ENCODE data around the gene ATXN1. TPM values are rescaled to one million over a fixed set of nuclear protein-coding genes. Genes with fewer than 3 reads are reported as not detected.

ATXN1 gene
- total and polyA plus RNA-seq, 2 experiments from 2014 or later: 4.8 to 9.1 TPM

DNA sequence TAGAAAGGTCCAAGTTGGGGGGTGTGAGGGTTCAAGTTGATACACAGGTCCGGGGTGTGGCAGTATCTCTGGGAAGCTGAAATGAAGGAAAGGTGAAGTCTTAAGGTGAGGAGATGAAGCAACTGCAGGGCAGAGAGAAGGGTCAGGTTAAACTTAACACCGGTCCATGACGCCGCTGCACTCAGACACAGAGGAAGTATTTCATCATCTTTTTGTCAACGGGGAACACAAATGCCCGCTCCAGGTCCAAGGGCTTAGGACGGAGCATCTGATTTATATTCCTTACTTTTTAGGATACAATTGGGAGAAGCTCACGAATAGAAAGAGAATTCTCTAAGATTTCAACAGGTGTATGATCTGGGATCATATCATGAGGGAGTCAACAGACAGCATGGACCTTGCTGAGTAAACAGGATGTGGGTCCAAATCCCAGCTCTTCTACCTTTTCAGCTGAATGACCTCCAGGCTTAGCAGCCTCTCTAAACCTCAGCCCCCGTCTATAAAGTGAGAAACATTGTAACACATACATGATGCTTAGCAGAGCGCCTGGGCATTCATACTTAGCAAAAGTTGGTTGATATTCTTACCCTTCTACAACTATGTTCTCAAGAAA is 197.5 kb downstream of the ATXN1 start:
- no peak overlapping the region for H3K27ac Mint-ChIP-seq
- no peaks in the 10 kb centered on the region for H3F3A ChIP-seq (replicated peaks; ENCODE audit: low read depth)
- H3K36me3 Mint-ChIP-seq (ENCODE audit: low read depth): no peaks in the 10 kb centered on the region
- ATAC-seq (no peak), DNase-seq (ENCODE audit: low spot score) (no peak)
- H3K4me1 Mint-ChIP-seq: no peaks in the 10 kb centered on the region; the same call in 2 of the 3 replicates
- no peaks in the 10 kb centered on the region for H3K79me2 ChIP-seq (replicated peaks; ENCODE audit: insufficient read depth)
- H3K36me3 ChIP-seq (ENCODE audit: insufficient read depth): no peaks in the 10 kb centered on the region; the same call in 1 of the 2 replicates
- no peaks in the 10 kb centered on the region for H3K4me1 ChIP-seq (ENCODE audit: insufficient read depth)
- H3K4me3 ChIP-seq: no peak overlapping the region
- no peaks in the 10 kb centered on the region; the same call in 1 of the 2 replicates for H4K20me1 ChIP-seq (replicated peaks; ENCODE audit: insufficient read depth)
- no peak overlapping the region for H3K27ac ChIP-seq (ENCODE audit: low read depth)
- H3K4me2 ChIP-seq: no peak overlapping the region
- no peak overlapping the region for H2AFZ ChIP-seq
- H3K4me3 Mint-ChIP-seq: no peak overlapping the region
- no peaks in the 10 kb centered on the region for H3K9me2 ChIP-seq (ENCODE audit: insufficient read depth)
- no peaks in the 10 kb centered on the region for H3K9me3 Mint-ChIP-seq
- no peaks in the 10 kb centered on the region for H3K27me3 Mint-ChIP-seq (ENCODE audit: insufficient read depth, low read depth, poor library complexity)
- no peaks in the 10 kb centered on the region for H3K27me3 ChIP-seq (ENCODE audit: insufficient read depth)
- TF ChIP-seq POLR2AphosphoS5 (IDR thresholded peaks at IDR 0.05; ENCODE audit: low read depth) (no peak), EZH2 (IDR thresholded peaks at IDR 0.05; ENCODE audit: low read depth, unreplicated experiment) (no peak), NANOG (IDR thresholded peaks at IDR 0.05; ENCODE audit: borderline replicate concordance) (no peak), CREB1 (CRISPR knock-in tag; IDR thresholded peaks at IDR 0.05; ENCODE audit: low read depth) (no peak), ZNF331 (CRISPR knock-in tag; IDR thresholded peaks at IDR 0.05; ENCODE audit: low read depth) (no peak), STAT1 (IDR thresholded peaks at IDR 0.05; ENCODE audit: unreplicated experiment) (no peak), EZH2phosphoT487 (IDR thresholded peaks at IDR 0.05; ENCODE audit: unreplicated experiment) (no peak), JUNB (IDR thresholded peaks at IDR 0.05; ENCODE audit: unreplicated experiment) (no peak), ZNF114 (CRISPR knock-in tag; IDR thresholded peaks at IDR 0.05) (no peak)
- TF ChIP-seq, protein P1, sequence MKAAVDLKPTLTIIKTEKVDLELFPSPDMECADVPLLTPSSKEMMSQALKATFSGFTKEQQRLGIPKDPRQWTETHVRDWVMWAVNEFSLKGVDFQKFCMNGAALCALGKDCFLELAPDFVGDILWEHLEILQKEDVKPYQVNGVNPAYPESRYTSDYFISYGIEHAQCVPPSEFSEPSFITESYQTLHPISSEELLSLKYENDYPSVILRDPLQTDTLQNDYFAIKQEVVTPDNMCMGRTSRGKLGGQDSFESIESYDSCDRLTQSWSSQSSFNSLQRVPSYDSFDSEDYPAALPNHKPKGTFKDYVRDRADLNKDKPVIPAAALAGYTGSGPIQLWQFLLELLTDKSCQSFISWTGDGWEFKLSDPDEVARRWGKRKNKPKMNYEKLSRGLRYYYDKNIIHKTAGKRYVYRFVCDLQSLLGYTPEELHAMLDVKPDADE (IDR thresholded peaks at IDR 0.05): no peak
- TF ChIP-seq, protein P2, sequence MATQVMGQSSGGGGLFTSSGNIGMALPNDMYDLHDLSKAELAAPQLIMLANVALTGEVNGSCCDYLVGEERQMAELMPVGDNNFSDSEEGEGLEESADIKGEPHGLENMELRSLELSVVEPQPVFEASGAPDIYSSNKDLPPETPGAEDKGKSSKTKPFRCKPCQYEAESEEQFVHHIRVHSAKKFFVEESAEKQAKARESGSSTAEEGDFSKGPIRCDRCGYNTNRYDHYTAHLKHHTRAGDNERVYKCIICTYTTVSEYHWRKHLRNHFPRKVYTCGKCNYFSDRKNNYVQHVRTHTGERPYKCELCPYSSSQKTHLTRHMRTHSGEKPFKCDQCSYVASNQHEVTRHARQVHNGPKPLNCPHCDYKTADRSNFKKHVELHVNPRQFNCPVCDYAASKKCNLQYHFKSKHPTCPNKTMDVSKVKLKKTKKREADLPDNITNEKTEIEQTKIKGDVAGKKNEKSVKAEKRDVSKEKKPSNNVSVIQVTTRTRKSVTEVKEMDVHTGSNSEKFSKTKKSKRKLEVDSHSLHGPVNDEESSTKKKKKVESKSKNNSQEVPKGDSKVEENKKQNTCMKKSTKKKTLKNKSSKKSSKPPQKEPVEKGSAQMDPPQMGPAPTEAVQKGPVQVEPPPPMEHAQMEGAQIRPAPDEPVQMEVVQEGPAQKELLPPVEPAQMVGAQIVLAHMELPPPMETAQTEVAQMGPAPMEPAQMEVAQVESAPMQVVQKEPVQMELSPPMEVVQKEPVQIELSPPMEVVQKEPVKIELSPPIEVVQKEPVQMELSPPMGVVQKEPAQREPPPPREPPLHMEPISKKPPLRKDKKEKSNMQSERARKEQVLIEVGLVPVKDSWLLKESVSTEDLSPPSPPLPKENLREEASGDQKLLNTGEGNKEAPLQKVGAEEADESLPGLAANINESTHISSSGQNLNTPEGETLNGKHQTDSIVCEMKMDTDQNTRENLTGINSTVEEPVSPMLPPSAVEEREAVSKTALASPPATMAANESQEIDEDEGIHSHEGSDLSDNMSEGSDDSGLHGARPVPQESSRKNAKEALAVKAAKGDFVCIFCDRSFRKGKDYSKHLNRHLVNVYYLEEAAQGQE (IDR thresholded peaks at IDR 0.05; ENCODE audit: unreplicated experiment): no peak
- TF ChIP-seq, protein P3, sequence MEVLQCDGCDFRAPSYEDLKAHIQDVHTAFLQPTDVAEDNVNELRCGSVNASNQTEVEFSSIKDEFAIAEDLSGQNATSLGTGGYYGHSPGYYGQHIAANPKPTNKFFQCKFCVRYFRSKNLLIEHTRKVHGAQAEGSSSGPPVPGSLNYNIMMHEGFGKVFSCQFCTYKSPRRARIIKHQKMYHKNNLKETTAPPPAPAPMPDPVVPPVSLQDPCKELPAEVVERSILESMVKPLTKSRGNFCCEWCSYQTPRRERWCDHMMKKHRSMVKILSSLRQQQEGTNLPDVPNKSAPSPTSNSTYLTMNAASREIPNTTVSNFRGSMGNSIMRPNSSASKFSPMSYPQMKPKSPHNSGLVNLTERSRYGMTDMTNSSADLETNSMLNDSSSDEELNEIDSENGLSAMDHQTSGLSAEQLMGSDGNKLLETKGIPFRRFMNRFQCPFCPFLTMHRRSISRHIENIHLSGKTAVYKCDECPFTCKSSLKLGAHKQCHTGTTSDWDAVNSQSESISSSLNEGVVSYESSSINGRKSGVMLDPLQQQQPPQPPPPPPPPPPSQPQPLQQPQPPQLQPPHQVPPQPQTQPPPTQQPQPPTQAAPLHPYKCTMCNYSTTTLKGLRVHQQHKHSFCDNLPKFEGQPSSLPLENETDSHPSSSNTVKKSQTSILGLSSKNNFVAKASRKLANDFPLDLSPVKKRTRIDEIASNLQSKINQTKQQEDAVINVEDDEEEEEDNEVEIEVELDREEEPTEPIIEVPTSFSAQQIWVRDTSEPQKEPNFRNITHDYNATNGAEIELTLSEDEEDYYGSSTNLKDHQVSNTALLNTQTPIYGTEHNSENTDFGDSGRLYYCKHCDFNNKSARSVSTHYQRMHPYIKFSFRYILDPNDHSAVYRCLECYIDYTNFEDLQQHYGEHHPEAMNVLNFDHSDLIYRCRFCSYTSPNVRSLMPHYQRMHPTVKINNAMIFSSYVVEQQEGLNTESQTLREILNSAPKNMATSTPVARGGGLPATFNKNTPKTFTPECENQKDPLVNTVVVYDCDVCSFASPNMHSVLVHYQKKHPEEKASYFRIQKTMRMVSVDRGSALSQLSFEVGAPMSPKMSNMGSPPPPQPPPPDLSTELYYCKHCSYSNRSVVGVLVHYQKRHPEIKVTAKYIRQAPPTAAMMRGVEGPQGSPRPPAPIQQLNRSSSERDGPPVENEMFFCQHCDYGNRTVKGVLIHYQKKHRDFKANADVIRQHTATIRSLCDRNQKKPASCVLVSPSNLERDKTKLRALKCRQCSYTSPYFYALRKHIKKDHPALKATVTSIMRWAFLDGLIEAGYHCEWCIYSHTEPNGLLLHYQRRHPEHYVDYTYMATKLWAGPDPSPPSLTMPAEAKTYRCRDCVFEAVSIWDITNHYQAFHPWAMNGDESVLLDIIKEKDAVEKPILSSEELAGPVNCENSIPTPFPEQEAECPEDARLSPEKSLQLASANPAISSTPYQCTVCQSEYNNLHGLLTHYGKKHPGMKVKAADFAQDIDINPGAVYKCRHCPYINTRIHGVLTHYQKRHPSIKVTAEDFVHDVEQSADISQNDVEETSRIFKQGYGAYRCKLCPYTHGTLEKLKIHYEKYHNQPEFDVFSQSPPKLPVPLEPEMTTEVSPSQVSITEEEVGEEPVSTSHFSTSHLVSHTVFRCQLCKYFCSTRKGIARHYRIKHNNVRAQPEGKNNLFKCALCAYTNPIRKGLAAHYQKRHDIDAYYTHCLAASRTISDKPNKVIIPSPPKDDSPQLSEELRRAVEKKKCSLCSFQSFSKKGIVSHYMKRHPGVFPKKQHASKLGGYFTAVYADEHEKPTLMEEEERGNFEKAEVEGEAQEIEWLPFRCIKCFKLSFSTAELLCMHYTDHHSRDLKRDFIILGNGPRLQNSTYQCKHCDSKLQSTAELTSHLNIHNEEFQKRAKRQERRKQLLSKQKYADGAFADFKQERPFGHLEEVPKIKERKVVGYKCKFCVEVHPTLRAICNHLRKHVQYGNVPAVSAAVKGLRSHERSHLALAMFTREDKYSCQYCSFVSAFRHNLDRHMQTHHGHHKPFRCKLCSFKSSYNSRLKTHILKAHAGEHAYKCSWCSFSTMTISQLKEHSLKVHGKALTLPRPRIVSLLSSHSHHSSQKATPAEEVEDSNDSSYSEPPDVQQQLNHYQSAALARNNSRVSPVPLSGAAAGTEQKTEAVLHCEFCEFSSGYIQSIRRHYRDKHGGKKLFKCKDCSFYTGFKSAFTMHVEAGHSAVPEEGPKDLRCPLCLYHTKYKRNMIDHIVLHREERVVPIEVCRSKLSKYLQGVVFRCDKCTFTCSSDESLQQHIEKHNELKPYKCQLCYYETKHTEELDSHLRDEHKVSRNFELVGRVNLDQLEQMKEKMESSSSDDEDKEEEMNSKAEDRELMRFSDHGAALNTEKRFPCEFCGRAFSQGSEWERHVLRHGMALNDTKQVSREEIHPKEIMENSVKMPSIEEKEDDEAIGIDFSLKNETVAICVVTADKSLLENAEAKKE (CRISPR knock-in tag; IDR thresholded peaks at IDR 0.05): no peak
- TF ChIP-seq, protein P4, sequence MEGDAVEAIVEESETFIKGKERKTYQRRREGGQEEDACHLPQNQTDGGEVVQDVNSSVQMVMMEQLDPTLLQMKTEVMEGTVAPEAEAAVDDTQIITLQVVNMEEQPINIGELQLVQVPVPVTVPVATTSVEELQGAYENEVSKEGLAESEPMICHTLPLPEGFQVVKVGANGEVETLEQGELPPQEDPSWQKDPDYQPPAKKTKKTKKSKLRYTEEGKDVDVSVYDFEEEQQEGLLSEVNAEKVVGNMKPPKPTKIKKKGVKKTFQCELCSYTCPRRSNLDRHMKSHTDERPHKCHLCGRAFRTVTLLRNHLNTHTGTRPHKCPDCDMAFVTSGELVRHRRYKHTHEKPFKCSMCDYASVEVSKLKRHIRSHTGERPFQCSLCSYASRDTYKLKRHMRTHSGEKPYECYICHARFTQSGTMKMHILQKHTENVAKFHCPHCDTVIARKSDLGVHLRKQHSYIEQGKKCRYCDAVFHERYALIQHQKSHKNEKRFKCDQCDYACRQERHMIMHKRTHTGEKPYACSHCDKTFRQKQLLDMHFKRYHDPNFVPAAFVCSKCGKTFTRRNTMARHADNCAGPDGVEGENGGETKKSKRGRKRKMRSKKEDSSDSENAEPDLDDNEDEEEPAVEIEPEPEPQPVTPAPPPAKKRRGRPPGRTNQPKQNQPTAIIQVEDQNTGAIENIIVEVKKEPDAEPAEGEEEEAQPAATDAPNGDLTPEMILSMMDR (conservative IDR thresholded peaks at IDR 0.05; ENCODE audit: low read depth in 2 of 2): no peak

Data from GM23338 (cell line).